ENCODE measurements around the gene TSPAN11.

DNA sequence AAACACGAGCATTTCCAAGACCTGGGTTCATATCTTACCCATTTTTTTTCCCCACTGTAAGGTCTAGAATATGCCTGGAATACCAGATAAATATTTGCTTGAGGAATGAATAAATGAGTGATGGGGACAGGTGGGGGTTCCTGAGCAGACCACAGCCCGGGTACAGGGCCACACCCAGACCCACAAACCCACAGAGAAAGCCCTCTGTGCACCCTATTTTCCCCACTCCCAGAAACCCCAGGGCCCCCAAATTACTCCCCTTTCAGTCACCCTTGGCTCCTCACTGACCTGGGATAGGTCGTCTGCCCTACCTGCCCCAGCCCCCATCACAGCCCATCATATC, 80.6 kb downstream of the TSPAN11 start:
- no peak for TF ChIP-seq POLR2A (IDR thresholded peaks at IDR 0.05; ENCODE audit: low read length)
- TF ChIP-seq GATA1 (IDR thresholded peaks at IDR 0.05; ENCODE audit: low read depth, low read length), result no peak
